Naive B cell (primary cell): ENCODE results near the gene CCDC201. TPM values are rescaled to one million over a fixed set of nuclear protein-coding genes. Genes with fewer than 3 reads are reported as not detected.
"Not testable (repeated sequence)": the region's sequence is repeated elsewhere in the genome, so short reads cannot be mapped to it uniquely, and the experiment has no call there.

Experiments
- ATAC-seq, 2 donors: fragments of 150-1000 bp; cut with Tn5 transposase; 2 replicates each; pipeline ENCODE4 v1.10.0; 2021; ENCODE audit warnings: low read depth in 2 of 2, mild to moderate bottlenecking in 2 of 2, moderate library complexity in 2 of 2
- DNase-seq: peaks from one replicate; pipeline ENCODE4 v3.0.0; 2022
- H3K27ac Mint-ChIP-seq, 6 donors: one replicate each; pipeline ENCODE4 v1.8.0; 2020 to 2022; ENCODE audit warnings: mild to moderate bottlenecking in 6 of 6, mixed read lengths in 6 of 6, moderate library complexity in 5 of 6, inconsistent platforms in 2 of 6
- H3K27me3 Mint-ChIP-seq, 3 donors: one replicate each; pipeline ENCODE4 v1.8.0; 2021 to 2022; ENCODE audit warnings: mixed read lengths in 3 of 3, mild to moderate bottlenecking in 1 of 3
- H3K36me3 Mint-ChIP-seq, 2 donors: one replicate each; pipeline ENCODE4 v1.8.0; 2020 to 2022; ENCODE audit warnings: mixed read lengths in 2 of 2, inconsistent platforms in 1 of 2, mild to moderate bottlenecking in 1 of 2
- H3K4me1 Mint-ChIP-seq, 3 donors: one replicate each; pipeline ENCODE4 v1.8.0; 2020 to 2022; ENCODE audit warnings: mixed read lengths in 3 of 3, inconsistent platforms in 1 of 3, mild to moderate bottlenecking in 1 of 3, moderate library complexity in 1 of 3
- H3K4me3 Mint-ChIP-seq, 8 donors: one replicate each; pipeline ENCODE4 v1.8.0; 2020 to 2022; ENCODE audit warnings: mild to moderate bottlenecking in 8 of 8, mixed read lengths in 8 of 8, moderate library complexity in 8 of 8, inconsistent platforms in 2 of 8
- H3K9me3 Mint-ChIP-seq, 7 donors: one replicate each; pipeline ENCODE4 v1.8.0; 2020 to 2022; ENCODE audit warnings: mixed read lengths in 7 of 7, mild to moderate bottlenecking in 5 of 7, inconsistent platforms in 2 of 7, moderate library complexity in 1 of 7
- polyA plus RNA-seq, 6 donors: library from polyadenylated mRNA; unstranded; fragments of 300-500 nt; fragmentation: Illumina TruSeq; gene quantifications; one replicate each; pipeline ENCODE4 v1.2.3, GENCODE V29; 2021; ENCODE audit warnings: low read depth in 6 of 6

The CCDC201 gene
- polyA plus RNA-seq, 6 donors from 2014 or later = not detected

DNA sequence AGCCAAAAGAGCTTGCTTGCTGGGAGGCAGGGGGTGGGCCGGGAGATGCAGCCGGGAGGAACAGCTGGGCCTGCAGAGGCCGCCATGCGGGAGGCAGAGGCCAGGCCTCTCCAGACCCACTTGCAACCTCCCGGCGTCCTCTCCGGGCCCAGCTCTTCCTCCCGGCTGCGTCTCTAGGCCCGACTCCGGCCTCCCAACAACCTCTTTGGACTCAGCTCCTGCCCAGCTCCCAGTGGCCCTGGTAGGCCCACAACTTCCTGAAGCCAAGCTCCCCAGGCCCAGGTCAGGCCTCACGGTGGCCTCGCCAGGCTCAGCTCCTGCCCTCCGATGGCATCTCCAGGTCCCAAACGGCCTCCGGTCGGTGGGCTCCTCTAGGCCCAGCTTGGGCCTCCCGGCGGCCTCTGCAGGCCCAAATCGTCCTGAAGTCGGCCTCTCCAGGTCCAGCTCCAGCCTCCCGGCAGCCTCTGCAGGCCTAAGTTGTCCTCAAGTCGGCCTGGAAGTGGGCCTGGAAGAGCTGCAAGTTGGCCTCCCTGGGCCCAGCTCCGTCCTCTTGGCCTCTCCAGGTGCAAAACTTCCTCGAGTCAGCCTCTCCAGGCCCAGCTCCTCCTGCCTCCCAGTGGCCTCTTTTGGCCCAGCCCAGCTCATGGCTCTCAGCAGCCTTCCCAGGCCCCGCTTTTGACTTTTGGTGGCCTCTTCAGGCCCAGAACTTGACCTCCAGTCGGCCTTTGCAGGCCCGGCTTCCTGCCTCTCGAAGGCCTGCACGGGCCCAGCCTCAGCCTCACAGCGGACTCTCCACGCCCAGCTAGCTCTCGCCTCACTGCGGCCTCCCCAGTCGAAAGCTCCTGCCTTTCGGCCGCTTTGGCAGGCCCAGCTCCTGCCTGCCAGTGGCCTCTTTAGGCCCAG lies 58.4 kb downstream of the CCDC201 start:
- not testable (repeated sequence) for H3K9me3 Mint-ChIP-seq, H3K4me1 Mint-ChIP-seq, H3K27me3 Mint-ChIP-seq, H3K4me3 Mint-ChIP-seq, DNase-seq, H3K36me3 Mint-ChIP-seq, ATAC-seq
- peak overlapping the region in 2 of 6 donors; percentile 56 to 68 for H3K27ac Mint-ChIP-seq

DNA sequence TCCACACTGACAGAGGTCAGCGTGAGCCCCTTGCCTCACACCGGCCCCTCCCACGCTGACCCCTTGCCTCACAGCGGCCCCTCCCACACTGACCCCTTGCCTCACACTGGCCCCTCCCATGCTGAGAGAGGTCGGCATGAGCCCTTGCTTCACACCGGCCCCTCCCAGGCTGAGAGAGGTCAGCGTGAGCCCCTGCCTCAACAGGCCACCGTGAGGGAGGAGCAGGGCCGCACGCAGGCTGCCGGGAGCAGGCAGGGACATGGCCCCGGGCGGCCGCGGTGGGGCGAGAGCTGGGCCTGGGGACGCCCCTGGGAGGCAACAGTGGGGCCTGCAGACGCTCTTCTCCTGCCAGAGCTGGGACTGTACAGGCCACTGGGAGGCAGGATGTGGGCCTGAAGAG lies 59.1 kb downstream of the CCDC201 start:
- not testable (repeated sequence) for H3K36me3 Mint-ChIP-seq, H3K9me3 Mint-ChIP-seq, DNase-seq, H3K27me3 Mint-ChIP-seq, ATAC-seq, H3K4me3 Mint-ChIP-seq, H3K4me1 Mint-ChIP-seq, H3K27ac Mint-ChIP-seq

DNA sequence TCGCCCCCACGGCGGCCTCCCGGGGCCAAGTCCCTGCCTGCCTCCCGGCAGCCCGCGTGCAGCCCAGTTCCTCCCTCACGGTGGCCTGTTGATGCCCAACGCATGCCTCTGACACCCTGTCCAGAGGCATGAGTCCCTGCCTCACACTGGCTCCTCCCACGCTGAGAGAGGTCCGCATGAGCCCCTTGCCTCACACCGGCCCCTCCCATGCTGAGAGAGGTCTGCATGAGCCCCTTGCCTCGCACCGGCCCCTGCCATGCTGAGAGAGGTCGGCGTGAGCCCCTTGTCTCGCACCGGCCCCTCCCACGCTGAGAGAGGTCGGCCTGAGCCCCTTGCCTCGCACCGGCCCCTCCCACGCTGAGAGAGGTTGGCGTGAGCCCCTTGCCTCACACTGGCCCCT lies 59.9 kb downstream of the CCDC201 start:
- Mint-ChIP-seq H3K9me3 (no peaks in the 10 kb centered on the region), H3K4me1 (no peaks in the 10 kb centered on the region), H3K4me3 (no peak overlapping the region), H3K27me3 (no peaks in the 10 kb centered on the region), H3K27ac (no peak overlapping the region), H3K36me3 (no peaks in the 10 kb centered on the region)
- ATAC-seq (no peak), DNase-seq (no peak)

DNA sequence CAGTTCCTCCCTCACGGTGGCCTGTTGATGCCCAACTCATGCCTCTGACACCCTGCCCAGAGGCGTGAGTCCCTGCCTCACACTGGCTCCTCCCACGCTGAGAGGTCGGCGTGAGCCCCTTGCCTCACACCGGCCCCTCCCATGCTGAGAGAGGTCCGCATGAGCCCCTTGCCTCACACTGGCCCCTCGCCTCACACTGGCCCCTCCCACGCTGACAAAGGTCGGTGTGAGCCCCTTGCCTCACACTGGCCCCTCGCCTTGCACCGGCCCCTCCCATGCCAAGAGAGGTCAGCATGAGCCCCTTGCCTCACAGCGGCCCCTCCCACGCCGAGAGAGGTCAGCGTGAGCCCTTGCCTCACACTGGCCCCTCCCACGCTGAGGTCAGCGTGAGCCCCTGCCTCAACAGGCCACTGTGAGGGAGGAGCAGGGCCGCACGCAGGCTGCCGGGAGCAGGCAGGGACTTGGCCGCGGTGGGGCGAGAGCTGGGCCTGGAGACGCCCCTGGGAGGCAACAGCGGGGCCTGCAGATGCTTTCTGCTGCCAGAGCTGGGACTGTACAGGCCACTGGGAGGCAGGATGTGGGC lies 61.1 kb downstream of the CCDC201 start:
- H3K36me3 Mint-ChIP-seq, H3K9me3 Mint-ChIP-seq, H3K4me3 Mint-ChIP-seq, ATAC-seq, H3K4me1 Mint-ChIP-seq, H3K27ac Mint-ChIP-seq, DNase-seq, H3K27me3 Mint-ChIP-seq: not testable (repeated sequence)

DNA sequence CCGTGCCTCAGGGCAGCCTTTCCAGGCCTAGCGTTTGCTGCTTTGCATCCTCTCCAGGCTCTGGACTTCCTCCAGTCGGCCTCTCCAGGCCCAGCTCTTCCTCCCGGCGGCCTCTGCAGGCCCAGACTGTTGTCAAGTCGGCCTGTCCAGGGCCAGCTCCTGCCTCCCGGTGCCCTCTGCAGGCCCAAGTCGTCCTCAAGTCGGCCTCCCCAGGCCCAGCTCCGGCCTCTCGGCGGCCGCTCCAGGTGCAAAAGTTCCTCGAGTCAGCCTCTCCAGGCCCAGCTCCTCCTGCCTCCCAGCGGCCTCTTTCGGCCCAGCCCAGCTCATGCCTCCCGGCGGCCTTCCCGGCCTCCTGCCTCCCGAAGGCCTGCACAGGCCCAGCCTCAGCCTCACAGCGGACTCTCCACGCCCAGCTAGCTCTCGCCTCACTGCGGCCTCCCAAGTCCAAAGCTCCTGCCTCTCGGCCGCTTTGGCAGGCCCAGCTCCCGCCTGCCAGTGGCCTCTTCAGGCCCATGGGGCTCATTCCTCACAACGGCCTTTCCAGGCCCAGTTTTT lies 62.4 kb downstream of the CCDC201 start:
- ATAC-seq, H3K4me1 Mint-ChIP-seq, H3K9me3 Mint-ChIP-seq, DNase-seq, H3K36me3 Mint-ChIP-seq, H3K27me3 Mint-ChIP-seq, H3K4me3 Mint-ChIP-seq, H3K27ac Mint-ChIP-seq: not testable (repeated sequence)

Other genes starting within 250 kb of the CCDC201 start
- not detected for gene IGFBP1, start 15.4 kb upstream of the CCDC201 start, polyA plus RNA-seq
- not detected for gene IGFBP3, start 48.2 kb upstream of the CCDC201 start, polyA plus RNA-seq